HCT116 (cell line): ENCODE data around the gene MBD5. TPM values are rescaled to one million over a fixed set of nuclear protein-coding genes. Genes with fewer than 3 reads are reported as not detected.

ENCODE experiments used
- ATAC-seq: fragments of 200-7000 bp; cut with Tn5 transposase; 2 replicates; pipeline ENCODE4 v1.9.1; 2020; ENCODE audit warnings: mild to moderate bottlenecking, moderate library complexity
- BruUV-seq: library from RNA; stranded (reverse); fragments of 400-500 nt; replicated peaks from 2 replicates; lab custom pipeline; 2021; lab: Mats Ljungman, UMichigan
- CTCF ChIA-PET: fragments of 300-600 bp; sonication (Branson Sonifier 250); formaldehyde crosslinking; loops from one replicate; lab custom pipeline; 2021; ENCODE audit warnings: antibody characterized with exemption; lab: Charles Lee
- POLR2A ChIA-PET: fragments of 300-600, 350-600 bp; sonication (Branson Sonifier 250); formaldehyde crosslinking; loops from one replicate; lab custom pipeline; 2021; ENCODE audit warnings: antibody characterized with exemption; lab: Charles Lee
- RAD21 ChIA-PET, 2 experiments: fragments of 300-600 bp; sonication (Branson Sonifier 250); formaldehyde crosslinking; loops; one replicate each; lab custom pipeline; 2023; ENCODE audit warnings: low total read pairs in 2 of 2; ENCODE audit not compliant: uncharacterized antibody in 2 of 2, unreplicated experiment in 2 of 2, low non-redundant PET in 1 of 2; lab: Charles Lee
- DNase-seq: peaks from one replicate; pipeline ENCODE4 v3.0.0-alpha.2; 2010; ENCODE audit warnings: low read depth, low spot score
- H2AFZ ChIP-seq: fragments of 200-600 bp; shearing (Covaris generic), sonication (generic); 2 replicates; pipeline ENCODE4 v1.6.1; 2017; ENCODE audit warnings: low read depth, mixed run types, mixed read lengths, antibody characterized with exemption, low read length; ENCODE audit not compliant: poor library complexity, severe bottlenecking
- H3K27ac ChIP-seq: 2 replicates; pipeline ENCODE4 v1.5.1; 2012; ENCODE audit warnings: low read depth, low read length
- H3K27me3 ChIP-seq: fragments of 200-600 bp; sonication (generic); 2 replicates; pipeline ENCODE4 v1.6.1; 2016; ENCODE audit warnings: mixed run types, low read length, mixed read lengths; ENCODE audit not compliant: insufficient read depth
- H3K36me3 ChIP-seq, 2 experiments: fragments of 200-500 bp in 1 of 2; fragments of 200-600 bp in 1 of 2; sonication (Bioruptor generic) in 1 of 2; sonication (generic) in 1 of 2; 2 replicates each; pipeline versions ENCODE4 v1.5.1 to v1.6.1; 2014 to 2016; ENCODE audit warnings: low read length in 2 of 2, inconsistent platforms in 1 of 2, mixed read lengths in 1 of 2, mixed run types in 1 of 2; ENCODE audit not compliant: insufficient read depth in 2 of 2, control insufficient read depth in 1 of 2
- H3K4me1 ChIP-seq, 2 experiments: fragments of 200-600 bp in 1 of 2; sonication (generic) in 1 of 2; 2 replicates each; pipeline versions ENCODE4 v1.5.1 to v1.6.1; 2012 to 2017; ENCODE audit warnings: low read length in 2 of 2, inconsistent platforms in 1 of 2, mild to moderate bottlenecking in 1 of 2, mixed read lengths in 1 of 2, mixed run types in 1 of 2, moderate library complexity in 1 of 2; ENCODE audit not compliant: insufficient read depth in 2 of 2, control insufficient read depth in 1 of 2
- H3K4me2 ChIP-seq: fragments of 200-600 bp; sonication (generic); 2 replicates; pipeline ENCODE4 v1.6.1; 2017; ENCODE audit warnings: mixed run types, low read length, mixed read lengths
- H3K4me3 ChIP-seq, 2 experiments: fragments of 200-600 bp in 1 of 2; sonication (generic) in 1 of 2; replicated peaks in 1 of 2; 2 replicates each; pipeline ENCODE4 v1.5.1; 2011 to 2016; ENCODE audit warnings: low read length in 2 of 2, control low read depth in 1 of 2, low read depth in 1 of 2, mild to moderate bottlenecking in 1 of 2, mixed read lengths in 1 of 2, mixed run types in 1 of 2
- H3K79me2 ChIP-seq: fragments of 200-600 bp; sonication (generic); 2 replicates; pipeline ENCODE4 v1.6.1; 2017; ENCODE audit warnings: mild to moderate bottlenecking, mixed run types, low read length, moderate library complexity, mixed read lengths; ENCODE audit not compliant: insufficient read depth
- H3K9ac ChIP-seq: fragments of 200-600 bp; sonication (generic); 2 replicates; pipeline ENCODE4 v1.6.1; 2016; ENCODE audit warnings: low read length, mixed read lengths
- H3K9me2 ChIP-seq: fragments of 200-600 bp; sonication (generic), shearing (Covaris generic); 2 replicates; pipeline ENCODE4 v1.6.1; 2017; ENCODE audit warnings: mixed run types, mild to moderate bottlenecking, moderate library complexity; ENCODE audit not compliant: insufficient read depth
- H3K9me3 ChIP-seq, 2 experiments: fragments of 200-500 bp in 1 of 2; fragments of 200-600 bp in 1 of 2; sonication (Bioruptor generic) in 1 of 2; sonication (generic) in 1 of 2; 2 replicates each; pipeline ENCODE4 v1.6.1; 2014 to 2017; ENCODE audit warnings: low read length in 2 of 2, mixed read lengths in 2 of 2, inconsistent platforms in 1 of 2, low read depth in 1 of 2, mild to moderate bottlenecking in 1 of 2, mixed run types in 1 of 2, moderate library complexity in 1 of 2; ENCODE audit not compliant: control insufficient read depth in 1 of 2, insufficient read depth in 1 of 2
- H4K20me1 ChIP-seq: fragments of 200-600 bp; sonication (generic), shearing (Covaris generic); 2 replicates; pipeline ENCODE4 v1.6.1; 2017; ENCODE audit warnings: mixed run types, mild to moderate bottlenecking, moderate library complexity; ENCODE audit not compliant: insufficient read depth
- ATF3 ChIP-seq: IDR thresholded peaks from 2 replicates; pipeline ENCODE4 v1.6.1; 2012
- CEBPB ChIP-seq: IDR thresholded peaks from 2 replicates; pipeline ENCODE4 v1.6.1; 2012; ENCODE audit warnings: low read depth
- ELF1 ChIP-seq: IDR thresholded peaks from 2 replicates; pipeline ENCODE4 v1.6.1; 2012; ENCODE audit warnings: low read depth, borderline replicate concordance
- EZH2 ChIP-seq: fragments of 200-600 bp; sonication (generic); IDR thresholded peaks from 2 replicates; pipeline ENCODE4 v1.6.1; 2017; ENCODE audit warnings: antibody characterized with exemption, mixed run types
- EZH2phosphoT487 ChIP-seq: fragments of 200-600 bp; IDR thresholded peaks from 2 replicates; pipeline ENCODE4 v1.6.1; 2018; ENCODE audit warnings: antibody characterized with exemption, borderline replicate concordance
- MAX ChIP-seq: IDR thresholded peaks from 2 replicates; pipeline ENCODE4 v1.6.1; 2012
- POLR2AphosphoS5 ChIP-seq: IDR thresholded peaks from 2 replicates; pipeline ENCODE4 v1.6.1; 2011; ENCODE audit warnings: mild to moderate bottlenecking, low read depth, low read length, moderate library complexity
- RAD21 ChIP-seq: IDR thresholded peaks from 2 replicates; pipeline ENCODE4 v1.6.1; 2012; ENCODE audit warnings: low read depth, mild to moderate bottlenecking
- REST ChIP-seq: IDR thresholded peaks from 2 replicates; pipeline ENCODE4 v1.6.1; 2012; ENCODE audit warnings: low read depth
- SIN3A ChIP-seq: IDR thresholded peaks from 2 replicates; pipeline ENCODE4 v1.6.1; 2012; ENCODE audit warnings: low read depth
- SP1 ChIP-seq: IDR thresholded peaks from 2 replicates; pipeline ENCODE4 v1.6.1; 2012; ENCODE audit warnings: low read depth
- SRF ChIP-seq: IDR thresholded peaks from 2 replicates; pipeline ENCODE4 v1.6.1; 2012; ENCODE audit warnings: low read depth
- TCF7L2 ChIP-seq: IDR thresholded peaks from 2 replicates; pipeline ENCODE4 v1.7.0; 2011; ENCODE audit warnings: borderline replicate concordance, inconsistent platforms; ENCODE audit not compliant: insufficient read depth, insufficient read length; ENCODE audit errors: extremely low read depth
- YY1 ChIP-seq: IDR thresholded peaks from 2 replicates; pipeline ENCODE4 v1.6.1; 2011; ENCODE audit warnings: low read length, low read depth, moderate library complexity, mild to moderate bottlenecking; ENCODE audit not compliant: insufficient replicate concordance; ENCODE audit errors: extremely low read depth
- ZFX ChIP-seq: fragments of 450-650 bp; IDR thresholded peaks from 2 replicates; pipeline ENCODE4 v1.6.1; 2017
- intact Hi-C: fragments of 100-400 bp; cut with micrococcal nuclease; formaldehyde crosslinking; loops from 2 replicates; pipeline ENCODE4 v1.10.0; 2022
- total RNA-seq: library from RNA; stranded (reverse); gene quantifications from one replicate; pipeline ENCODE4 v1.2.1, GENCODE V29; 2021; ENCODE audit not compliant: unreplicated experiment

Gene MBD5
- total RNA-seq, 1 experiment from 2014 or later = 20.5 TPM

- BruUV-seq = no TSS peak
- POLR2A ChIA-PET = no interaction called here
- CTCF ChIA-PET = no interaction called here
Measured at GRCh38 chr2:148533685-148534084, 512.8 kb downstream of the MBD5 start.

More at GRCh38 chr2:148533685-148534084, 512.8 kb downstream of the MBD5 start:
- Histone ChIP-seq H3K27ac (no peak overlapping the region), H3K4me1 (no peaks in the 10 kb centered on the region), H3K27me3 (no peaks in the 10 kb centered on the region), H3K36me3 (no peaks in the 10 kb centered on the region), H3K9me2 (no peaks in the 10 kb centered on the region), H3K4me2 (no peak overlapping the region), H2AFZ (no peak overlapping the region), H4K20me1 (no peaks in the 10 kb centered on the region), H3K79me2 (no peaks in the 10 kb centered on the region), H3K9ac (no peak overlapping the region), H3K4me3 (no peak overlapping the region), H3K9me3 (no peaks in the 10 kb centered on the region)
- DNase-seq (no peak), ATAC-seq (no peak)
- RAD21 ChIA-PET = no interaction called here
- intact Hi-C loops = no loop called here
- no peak for TF ChIP-seq SIN3A
- TF ChIP-seq SRF = no peak
- no peak for TF ChIP-seq SP1
- no peak for TF ChIP-seq ATF3
- TF ChIP-seq CEBPB = no peak
- TF ChIP-seq EZH2 = no peak
- no peak for TF ChIP-seq RAD21
- no peak for TF ChIP-seq REST
- no peak for TF ChIP-seq MAX
- TF ChIP-seq POLR2AphosphoS5 = no peak
- TF ChIP-seq EZH2phosphoT487 = no peak
- no peak for TF ChIP-seq ZFX
- no peak for TF ChIP-seq TCF7L2
- TF ChIP-seq YY1 = no peak
- TF ChIP-seq ELF1 = no peak
